H1 (cell line): Measurements from ENCODE around the gene TFEC.

Experiments used
- CREB1 ChIP-seq: IDR thresholded peaks from 2 replicates; pipeline ENCODE4 v1.6.1; 2012; ENCODE audit warnings: inconsistent platforms
- JUN ChIP-seq: IDR thresholded peaks from 2 replicates; pipeline ENCODE4 v1.6.1; 2011; ENCODE audit warnings: low read depth, mild to moderate bottlenecking, improper control_type of control experiment, low read length
- RBBP5 ChIP-seq: IDR thresholded peaks from 2 replicates; pipeline ENCODE4 v1.7.1; 2012; ENCODE audit warnings: low read depth, mild to moderate bottlenecking, inconsistent platforms, low read length, moderate library complexity, borderline replicate concordance
- SIN3A ChIP-seq, 2 experiments: IDR thresholded peaks in 1 of 2; conservative IDR thresholded peaks in 1 of 2; 2 replicates each; pipeline ENCODE4 v1.6.1; 2011 to 2012; ENCODE audit warnings: low read length in 2 of 2, improper control_type of control experiment in 1 of 2, low read depth in 1 of 2, mild to moderate bottlenecking in 1 of 2
- SP1 ChIP-seq: IDR thresholded peaks from 2 replicates; pipeline ENCODE4 v1.6.1; 2011; ENCODE audit warnings: low read depth, low read length
- SRF ChIP-seq: IDR thresholded peaks from 2 replicates; pipeline ENCODE4 v1.6.1; 2011; ENCODE audit warnings: mild to moderate bottlenecking, low read depth, low read length, moderate library complexity
- TF ChIP-seq, protein P1 (sequence below), 3 experiments: IDR thresholded peaks; 1 replicate in 2 of 3; 2 replicates in 1 of 3; pipeline versions ENCODE4 v1.5.1 to v1.6.1; 2011; ENCODE audit warnings: low read length in 3 of 3, mild to moderate bottlenecking in 3 of 3, inconsistent platforms in 2 of 3, low read depth in 1 of 3, moderate library complexity in 1 of 3; ENCODE audit not compliant: insufficient read depth in 1 of 3; ENCODE audit errors: control extremely low read depth in 1 of 3
- TF ChIP-seq, protein P2 (sequence below): IDR thresholded peaks from 2 replicates; pipeline ENCODE4 v1.6.1; 2012; ENCODE audit warnings: inconsistent platforms

DNA sequence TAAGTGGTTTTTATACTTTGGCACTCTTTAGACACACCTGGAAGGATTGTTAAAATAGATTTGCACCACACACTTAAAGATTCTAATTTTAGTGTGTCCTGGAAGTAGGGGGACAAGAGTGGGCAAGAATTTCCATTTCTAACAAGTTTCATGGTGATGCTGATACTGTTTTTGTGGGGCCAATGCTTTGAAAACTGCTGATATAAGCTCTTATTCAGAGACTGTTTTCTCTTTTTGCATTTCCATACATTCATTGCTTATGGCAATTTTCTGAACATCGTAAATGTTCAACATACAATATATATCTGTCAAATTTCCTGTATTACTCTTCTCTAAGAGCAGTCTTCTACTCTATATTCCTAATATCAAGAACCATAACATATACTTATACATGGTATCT lies 79.0 kb downstream of the TFEC start:
- no peak for TF ChIP-seq SIN3A (conservative IDR thresholded peaks at IDR 0.05 in 1 of 2, IDR thresholded peaks at IDR 0.05 in 1 of 2; ENCODE audit: low read depth in 1 of 2, low read length in 2 of 2)
- TF ChIP-seq, protein P1, sequence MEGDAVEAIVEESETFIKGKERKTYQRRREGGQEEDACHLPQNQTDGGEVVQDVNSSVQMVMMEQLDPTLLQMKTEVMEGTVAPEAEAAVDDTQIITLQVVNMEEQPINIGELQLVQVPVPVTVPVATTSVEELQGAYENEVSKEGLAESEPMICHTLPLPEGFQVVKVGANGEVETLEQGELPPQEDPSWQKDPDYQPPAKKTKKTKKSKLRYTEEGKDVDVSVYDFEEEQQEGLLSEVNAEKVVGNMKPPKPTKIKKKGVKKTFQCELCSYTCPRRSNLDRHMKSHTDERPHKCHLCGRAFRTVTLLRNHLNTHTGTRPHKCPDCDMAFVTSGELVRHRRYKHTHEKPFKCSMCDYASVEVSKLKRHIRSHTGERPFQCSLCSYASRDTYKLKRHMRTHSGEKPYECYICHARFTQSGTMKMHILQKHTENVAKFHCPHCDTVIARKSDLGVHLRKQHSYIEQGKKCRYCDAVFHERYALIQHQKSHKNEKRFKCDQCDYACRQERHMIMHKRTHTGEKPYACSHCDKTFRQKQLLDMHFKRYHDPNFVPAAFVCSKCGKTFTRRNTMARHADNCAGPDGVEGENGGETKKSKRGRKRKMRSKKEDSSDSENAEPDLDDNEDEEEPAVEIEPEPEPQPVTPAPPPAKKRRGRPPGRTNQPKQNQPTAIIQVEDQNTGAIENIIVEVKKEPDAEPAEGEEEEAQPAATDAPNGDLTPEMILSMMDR (IDR thresholded peaks at IDR 0.05; ENCODE audit: control extremely low read depth in 1 of 3, insufficient read depth in 1 of 3, low read depth in 1 of 3, low read length in 3 of 3) = no peak
- no peak for TF ChIP-seq RBBP5
- no peak for TF ChIP-seq SRF
- TF ChIP-seq CREB1 = no peak
- TF ChIP-seq, protein P2, sequence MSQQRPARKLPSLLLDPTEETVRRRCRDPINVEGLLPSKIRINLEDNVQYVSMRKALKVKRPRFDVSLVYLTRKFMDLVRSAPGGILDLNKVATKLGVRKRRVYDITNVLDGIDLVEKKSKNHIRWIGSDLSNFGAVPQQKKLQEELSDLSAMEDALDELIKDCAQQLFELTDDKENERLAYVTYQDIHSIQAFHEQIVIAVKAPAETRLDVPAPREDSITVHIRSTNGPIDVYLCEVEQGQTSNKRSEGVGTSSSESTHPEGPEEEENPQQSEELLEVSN = no peak
- TF ChIP-seq JUN = no peak
- no peak for TF ChIP-seq SP1
